Measurements from ENCODE around the gene SRXN1.

Gene SRXN1

DNA sequence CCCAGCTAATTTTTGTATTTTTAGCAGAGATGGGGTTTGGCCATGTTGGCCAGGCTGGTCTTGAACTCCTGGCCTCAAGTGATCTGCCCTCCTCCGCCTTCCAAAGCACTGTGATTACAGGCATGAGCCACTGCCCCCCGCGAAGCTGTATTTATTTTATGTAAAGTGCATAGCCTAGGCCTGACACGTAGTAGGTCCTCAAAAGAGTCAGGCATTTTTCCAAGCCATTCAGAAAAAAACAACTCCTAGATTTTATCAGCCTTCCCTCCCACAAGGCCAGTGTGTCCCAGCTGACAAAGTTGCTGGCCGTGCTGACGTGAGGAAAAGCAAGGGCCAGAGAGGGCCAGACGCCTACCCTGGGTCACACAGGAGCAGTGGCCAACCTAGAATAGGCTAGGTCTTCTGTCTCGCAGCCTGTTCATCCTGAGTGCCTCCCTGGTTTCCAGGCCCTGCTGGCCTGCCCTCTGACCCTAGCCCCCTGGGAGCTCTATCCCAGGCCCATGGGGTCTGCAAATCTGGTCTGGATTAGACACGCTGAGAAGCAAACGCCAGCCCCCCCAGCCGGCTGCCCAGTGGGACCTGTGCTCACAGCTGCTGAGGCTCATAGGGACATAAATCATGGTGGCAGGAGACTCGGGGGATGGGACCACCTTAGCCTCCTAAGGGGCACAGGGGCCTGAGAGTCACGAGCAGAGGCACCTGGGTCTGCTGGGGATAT, 54.7 kb downstream of the SRXN1 start:
- no peak for DNase-seq (ENCODE audit: low read depth)
- no peak overlapping the region for H3K4me3 ChIP-seq (replicated peaks; ENCODE audit: low read depth, low read length)
- TF ChIP-seq, protein P1, sequence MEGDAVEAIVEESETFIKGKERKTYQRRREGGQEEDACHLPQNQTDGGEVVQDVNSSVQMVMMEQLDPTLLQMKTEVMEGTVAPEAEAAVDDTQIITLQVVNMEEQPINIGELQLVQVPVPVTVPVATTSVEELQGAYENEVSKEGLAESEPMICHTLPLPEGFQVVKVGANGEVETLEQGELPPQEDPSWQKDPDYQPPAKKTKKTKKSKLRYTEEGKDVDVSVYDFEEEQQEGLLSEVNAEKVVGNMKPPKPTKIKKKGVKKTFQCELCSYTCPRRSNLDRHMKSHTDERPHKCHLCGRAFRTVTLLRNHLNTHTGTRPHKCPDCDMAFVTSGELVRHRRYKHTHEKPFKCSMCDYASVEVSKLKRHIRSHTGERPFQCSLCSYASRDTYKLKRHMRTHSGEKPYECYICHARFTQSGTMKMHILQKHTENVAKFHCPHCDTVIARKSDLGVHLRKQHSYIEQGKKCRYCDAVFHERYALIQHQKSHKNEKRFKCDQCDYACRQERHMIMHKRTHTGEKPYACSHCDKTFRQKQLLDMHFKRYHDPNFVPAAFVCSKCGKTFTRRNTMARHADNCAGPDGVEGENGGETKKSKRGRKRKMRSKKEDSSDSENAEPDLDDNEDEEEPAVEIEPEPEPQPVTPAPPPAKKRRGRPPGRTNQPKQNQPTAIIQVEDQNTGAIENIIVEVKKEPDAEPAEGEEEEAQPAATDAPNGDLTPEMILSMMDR (IDR thresholded peaks at IDR 0.05; ENCODE audit: low read length, missing control alignments) = no peak

DNA sequence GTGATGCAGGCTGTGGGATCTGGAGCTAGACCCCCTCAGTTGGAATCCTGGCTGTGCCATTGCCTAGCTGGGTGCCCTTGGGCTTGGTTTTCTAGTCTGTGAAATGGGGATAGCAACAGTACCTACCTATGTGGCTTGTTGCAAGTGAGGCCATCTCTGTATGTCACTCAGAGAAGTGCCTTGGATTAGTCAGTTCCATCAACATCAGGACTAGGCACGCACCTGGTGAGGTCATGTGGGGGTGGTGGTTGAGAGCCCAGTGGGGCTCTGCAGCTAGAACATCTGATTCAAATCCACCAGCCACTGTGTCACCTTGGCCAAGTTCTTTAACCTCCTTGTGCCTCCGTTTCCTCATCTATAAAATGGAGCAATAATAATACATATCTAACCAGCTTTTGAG, 55.4 kb downstream of the SRXN1 start:
- DNase-seq (ENCODE audit: low read depth) = no peak
- TF ChIP-seq, protein P1 (IDR thresholded peaks at IDR 0.05; ENCODE audit: low read length, missing control alignments) = no peak
- no peak overlapping the region for H3K4me3 ChIP-seq (replicated peaks; ENCODE audit: low read depth, low read length)

Data from fibroblast of pulmonary artery (primary cell).